IPS-11a (cell line): ENCODE data around the gene RNF103.
"Not testable (repeated sequence)": the region's sequence is repeated elsewhere in the genome, so short reads cannot be mapped to it uniquely, and the experiment has no call there.

Source experiments
- H3K4me3 ChIP-seq: one replicate; pipeline ENCODE4 v1.5.1; 2013; ENCODE audit warnings: low read depth, low read length, control low read depth

The RNF103 gene

DNA sequence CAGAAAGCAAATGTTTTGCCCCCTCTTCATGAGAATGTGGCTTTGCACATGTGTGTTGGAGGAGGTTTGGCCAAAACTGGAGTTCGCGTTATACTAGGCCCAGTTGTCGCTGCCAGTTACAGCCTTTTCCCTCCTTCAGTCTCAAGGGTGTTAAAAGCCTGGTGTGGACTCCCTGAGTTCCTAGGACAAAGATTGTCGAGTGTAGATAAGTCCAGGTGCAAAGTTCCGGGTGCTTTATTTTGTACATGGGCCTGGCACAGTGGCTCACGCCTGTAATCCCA lies 542 bp upstream of the RNF103 start:
- peak overlapping the region; percentile 20 for H3K4me3 ChIP-seq

DNA sequence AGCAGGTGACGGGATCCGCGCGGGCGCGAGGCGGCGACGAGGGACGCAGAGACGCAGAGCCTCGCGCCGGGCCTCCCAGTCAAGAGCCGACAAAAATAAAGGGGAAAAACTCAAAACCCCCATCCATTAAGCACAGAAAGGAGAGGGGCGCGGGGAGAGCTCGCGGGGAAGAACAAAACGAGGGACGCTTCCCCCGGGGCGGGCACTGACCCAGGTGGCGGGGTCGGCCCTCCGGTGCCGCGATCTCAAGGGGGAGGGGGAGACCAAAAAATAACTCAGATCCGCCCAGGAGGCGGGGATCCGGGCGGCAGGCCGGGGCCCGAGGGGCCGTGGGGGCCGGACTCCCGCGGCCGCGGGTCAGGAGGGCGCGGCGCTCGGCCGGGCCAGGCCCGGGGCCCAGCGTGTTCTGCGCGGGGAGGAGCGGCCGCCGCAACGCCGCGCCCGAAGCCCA lies 597 bp downstream of the RNF103 start:
- peak overlapping the region; percentile 74 for H3K4me3 ChIP-seq

- H3K4me3 ChIP-seq = peak overlapping the region; percentile 74
These were observed 1.1 kb downstream of the RNF103 start for GRCh38 chr2:86622519-86623042.

DNA sequence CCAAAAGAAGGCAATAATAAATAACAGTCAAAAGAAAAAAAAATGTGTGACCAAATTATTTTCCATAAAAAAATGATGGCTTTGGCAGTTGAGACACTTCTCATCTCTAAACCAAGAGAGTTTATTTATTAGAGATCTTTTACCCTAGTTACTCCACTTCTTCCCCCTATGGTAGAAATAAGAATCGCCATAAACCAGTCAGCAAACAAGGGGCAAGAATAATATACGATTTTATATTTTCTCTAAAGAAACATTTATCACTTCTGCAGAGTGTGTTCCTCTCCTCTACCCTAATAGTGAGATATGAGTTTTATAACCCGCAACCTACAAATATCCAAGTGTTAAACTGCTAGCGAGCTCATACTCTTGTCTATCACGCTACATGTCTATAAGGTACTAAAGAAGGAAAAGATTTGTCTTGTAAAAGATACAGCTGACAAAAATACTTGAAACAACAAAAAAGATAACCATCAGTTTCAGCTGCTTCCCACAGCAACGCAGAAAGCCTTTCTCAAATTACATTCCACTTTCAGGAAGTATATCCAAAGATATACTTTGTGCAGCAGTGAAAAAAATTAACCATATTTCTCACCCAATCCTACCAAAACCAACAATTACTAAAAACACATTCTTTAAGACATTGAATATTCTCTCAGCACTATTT lies 2.3 kb downstream of the RNF103 start:
- H3K4me3 ChIP-seq = no peak overlapping the region

DNA sequence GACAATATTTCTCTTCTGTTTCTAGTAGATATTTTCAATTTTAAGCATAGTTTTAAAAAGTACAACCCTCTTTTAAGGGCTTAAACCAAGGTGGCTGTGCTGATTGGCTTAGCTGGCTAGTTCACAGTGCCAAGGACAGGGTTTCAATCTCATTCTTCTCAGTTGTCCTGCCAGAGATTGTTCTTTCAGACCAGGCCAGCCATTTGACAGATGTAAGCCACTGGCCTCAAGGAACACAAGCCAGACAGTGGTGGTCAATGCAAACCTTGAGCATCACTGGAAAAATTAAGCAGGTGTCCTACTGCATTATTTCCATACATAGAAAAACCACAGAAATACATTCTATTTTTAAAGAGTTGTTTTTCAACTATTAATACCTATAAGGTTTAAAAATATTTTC lies 5.9 kb downstream of the RNF103 start:
- no peak overlapping the region for H3K4me3 ChIP-seq

- H3K4me3 ChIP-seq = no peak overlapping the region
These were observed 6.5 kb downstream of the RNF103 start for GRCh38 chr2:86617153-86617552.

GRCh38 chr2:86616502-86616901 lies 7.2 kb downstream of the RNF103 start:
- no peak overlapping the region for H3K4me3 ChIP-seq

DNA sequence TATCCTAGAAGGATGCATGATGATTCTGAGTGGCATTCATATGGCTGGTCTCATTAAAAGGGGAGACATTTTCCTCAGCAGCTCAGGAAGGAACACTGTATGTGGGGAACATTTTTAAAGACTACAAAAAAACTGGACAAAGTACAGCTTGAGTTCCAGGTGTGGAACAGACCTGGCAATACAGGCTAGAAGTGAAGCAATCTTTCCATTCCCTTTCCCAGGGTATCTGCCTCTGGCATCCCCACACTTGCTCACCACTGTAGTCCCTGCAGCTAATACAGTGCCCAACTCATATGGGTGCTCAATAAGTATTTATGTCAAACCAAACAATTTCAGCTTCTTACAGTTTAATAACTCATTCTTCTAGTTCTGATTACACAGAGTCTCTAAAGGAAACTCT lies 8.1 kb downstream of the RNF103 start:
- H3K4me3 ChIP-seq = no peak overlapping the region

DNA sequence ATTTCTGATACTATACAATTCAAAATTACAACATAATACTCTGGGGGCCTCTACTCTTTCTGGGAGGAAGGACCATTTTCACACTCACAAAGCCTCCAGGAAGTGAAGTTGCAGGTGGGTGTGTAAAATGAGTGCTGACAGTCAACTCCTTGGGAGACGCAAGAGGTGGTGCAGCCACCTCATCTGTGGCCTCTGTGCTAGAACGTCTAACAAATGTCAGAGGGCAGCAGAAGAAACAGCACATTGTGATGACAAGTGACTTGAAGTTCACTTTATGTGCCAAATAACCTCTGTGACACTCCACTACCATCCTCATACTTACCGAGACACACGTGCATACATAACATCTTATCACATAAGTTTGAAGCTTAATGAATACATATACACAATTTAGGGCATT lies 10.2 kb downstream of the RNF103 start:
- no peak overlapping the region for H3K4me3 ChIP-seq

- no peak overlapping the region for H3K4me3 ChIP-seq
These were observed 12.8 kb downstream of the RNF103 start for GRCh38 chr2:86610871-86611270.

- H3K4me3 ChIP-seq = no peak overlapping the region
These were observed 14.7 kb downstream of the RNF103 start for GRCh38 chr2:86608832-86609410.

- H3K4me3 ChIP-seq = no peak overlapping the region
These were observed 19.8 kb downstream of the RNF103 start for GRCh38 chr2:86603905-86604304.

DNA sequence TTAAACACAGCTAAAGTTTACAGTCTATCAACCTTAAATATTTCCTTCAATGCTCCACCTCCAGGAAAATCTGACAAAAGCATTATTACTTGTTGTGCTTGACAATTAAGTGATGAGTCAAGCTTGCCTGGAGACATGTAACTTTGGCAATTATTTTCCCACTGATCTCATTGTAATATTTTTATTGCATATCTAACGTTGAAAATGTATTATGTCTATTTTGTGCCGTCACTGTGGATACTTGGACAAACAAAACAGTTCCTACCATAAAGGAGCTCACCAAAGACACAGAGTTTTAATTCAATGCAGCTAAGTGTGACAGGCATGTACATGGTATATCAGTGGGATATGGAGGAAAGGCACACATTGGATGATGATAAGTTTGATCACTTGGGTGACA lies 24.7 kb downstream of the RNF103 start:
- no peak overlapping the region for H3K4me3 ChIP-seq

DNA sequence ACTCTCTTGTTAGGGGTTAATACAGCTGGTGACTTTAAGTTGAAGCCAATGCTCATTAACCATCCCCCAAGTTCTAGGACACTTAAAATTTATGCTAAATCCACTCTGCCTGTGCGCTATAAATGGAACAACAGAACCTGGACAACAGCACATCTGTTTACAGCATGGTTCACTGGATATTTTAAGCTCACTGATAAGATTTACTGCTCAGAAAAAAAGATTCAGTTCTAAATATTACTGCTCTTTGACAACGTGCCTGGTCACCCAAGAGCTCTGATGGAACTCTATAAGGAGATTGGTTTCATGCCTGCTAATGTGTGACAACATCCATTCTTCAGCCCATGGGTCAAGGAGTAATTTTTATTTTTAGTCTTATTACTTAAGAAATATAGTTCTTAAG lies 27.5 kb downstream of the RNF103 start:
- H3K4me3 ChIP-seq = no peak overlapping the region

DNA sequence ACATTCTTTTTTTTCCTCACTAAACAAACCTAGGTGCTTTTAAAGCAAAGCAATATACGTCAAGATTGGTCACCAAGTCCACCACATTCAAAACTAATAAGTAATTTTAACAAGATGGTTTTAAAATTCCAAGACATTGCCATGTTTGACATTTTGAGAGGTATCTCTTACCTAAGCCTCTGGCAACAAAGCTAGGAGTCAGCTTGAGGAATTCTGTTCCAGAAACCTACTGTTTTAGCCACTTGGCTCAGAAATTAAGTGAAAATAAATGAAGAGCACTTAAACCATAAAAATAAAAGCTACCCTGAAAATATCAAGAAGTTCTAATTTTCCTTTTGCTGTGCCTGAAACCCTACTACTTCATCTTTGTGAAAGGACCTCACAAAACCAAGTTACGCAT lies 30.4 kb downstream of the RNF103 start:
- H3K4me3 ChIP-seq = no peak overlapping the region

DNA sequence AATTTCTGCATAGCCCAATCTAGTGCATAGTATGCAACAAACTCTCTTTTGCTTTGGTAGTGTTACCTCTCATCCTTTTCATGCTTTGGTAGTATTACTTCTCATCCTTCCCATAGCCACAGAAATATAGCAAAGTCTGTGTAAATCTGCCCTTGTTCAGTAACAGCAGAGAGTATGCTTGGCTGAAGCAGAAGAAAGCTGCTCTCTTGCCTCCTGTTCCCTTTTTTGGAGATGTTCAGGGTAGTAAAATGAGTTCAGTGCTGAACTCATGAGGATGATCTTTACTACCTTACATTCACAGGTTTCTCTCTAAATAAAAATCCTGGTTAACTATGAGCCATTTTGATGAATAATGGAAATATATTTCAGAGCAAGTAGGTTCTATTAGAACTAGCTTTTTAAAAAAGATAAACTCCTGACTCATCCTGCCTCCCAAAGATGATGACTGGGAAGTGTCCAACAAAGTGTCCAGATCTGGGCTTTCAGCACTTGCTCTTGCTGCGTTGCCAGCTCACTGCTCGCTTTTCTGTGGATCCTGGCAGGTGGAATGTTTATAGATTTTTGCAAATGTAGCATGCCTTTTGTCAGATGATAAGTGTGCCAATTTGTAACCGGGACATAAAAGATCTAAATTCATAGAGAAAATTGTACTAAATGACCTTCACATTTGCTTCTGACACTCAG lies 31.0 kb downstream of the RNF103 start:
- no peak overlapping the region for H3K4me3 ChIP-seq

DNA sequence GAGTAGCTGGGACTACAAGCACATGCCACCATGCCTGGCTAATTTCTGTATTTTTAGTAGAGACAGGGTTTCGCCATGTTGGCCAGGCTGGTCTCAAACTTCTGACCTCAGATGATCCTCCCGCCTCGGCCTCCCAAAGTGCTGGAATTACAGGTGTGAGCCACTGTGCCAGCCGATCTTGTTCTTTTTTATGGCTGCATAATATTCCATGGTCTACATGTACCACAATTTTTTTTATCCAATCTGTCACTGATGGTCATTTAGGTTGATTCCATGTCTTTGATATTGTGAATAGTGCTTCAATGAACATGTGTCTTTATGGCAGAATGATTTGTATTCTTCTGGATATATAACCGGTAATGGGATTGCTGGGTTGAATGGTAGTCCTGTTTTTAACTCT lies 34.0 kb downstream of the RNF103 start:
- not testable (repeated sequence) for H3K4me3 ChIP-seq

GRCh38 chr2:86584151-86584913 lies 39.3 kb downstream of the RNF103 start:
- no peak overlapping the region for H3K4me3 ChIP-seq

- H3K4me3 ChIP-seq = no peak overlapping the region
These were observed 43.1 kb downstream of the RNF103 start for GRCh38 chr2:86580560-86580959.

- H3K4me3 ChIP-seq = no peak overlapping the region
These were observed 45.7 kb downstream of the RNF103 start for GRCh38 chr2:86577817-86578456.

- no peak overlapping the region for H3K4me3 ChIP-seq
These were observed 53.6 kb downstream of the RNF103 start for GRCh38 chr2:86570059-86570458.
